ENCODE results near the gene NPIPA8.
"Not testable (repeated sequence)": the region's sequence is repeated elsewhere in the genome, so short reads cannot be mapped to it uniquely, and the experiment has no call there.

The NPIPA8 gene

GRCh38 chr16:18336636-18337035, at the start of gene NPIPA8:
NPIPA8 (minus strand) TSS chr16:18336736; CDS start chr16:18332662, 4,074 bp downstream.
- not testable (repeated sequence) for H3K36me3 ChIP-seq (ENCODE audit: control insufficient read depth in 1 of 2, insufficient read depth in 2 of 2, low read length in 2 of 2); H3K4me3 ChIP-seq (ENCODE audit: low read depth in 1 of 2, low read length in 2 of 2); H3K4me1 ChIP-seq (ENCODE audit: control insufficient read depth in 1 of 2, insufficient read depth in 2 of 2, low read length in 2 of 2); H3K27me3 ChIP-seq (ENCODE audit: low read depth, low read length); H3K27ac ChIP-seq (ENCODE audit: low read length); H3K9me3 ChIP-seq (ENCODE audit: control insufficient read depth in 1 of 2, low read length in 2 of 2)

- H3K36me3 ChIP-seq (ENCODE audit: control insufficient read depth in 1 of 2, insufficient read depth in 2 of 2, low read length in 2 of 2); H3K4me3 ChIP-seq (ENCODE audit: low read depth in 1 of 2, low read length in 2 of 2); H3K27me3 ChIP-seq (ENCODE audit: low read depth, low read length); H3K4me1 ChIP-seq (ENCODE audit: control insufficient read depth in 1 of 2, insufficient read depth in 2 of 2, low read length in 2 of 2); H3K27ac ChIP-seq (ENCODE audit: low read length); H3K9me3 ChIP-seq (ENCODE audit: control insufficient read depth in 1 of 2, low read length in 2 of 2): not testable (repeated sequence)
Measured at GRCh38 chr16:18385285-18385684, 48.7 kb upstream of the NPIPA8 start.

- not testable (repeated sequence) for H3K9me3 ChIP-seq (ENCODE audit: control insufficient read depth in 1 of 2, low read length in 2 of 2); H3K36me3 ChIP-seq (ENCODE audit: control insufficient read depth in 1 of 2, insufficient read depth in 2 of 2, low read length in 2 of 2); H3K4me3 ChIP-seq (ENCODE audit: low read depth in 1 of 2, low read length in 2 of 2); H3K4me1 ChIP-seq (ENCODE audit: control insufficient read depth in 1 of 2, insufficient read depth in 2 of 2, low read length in 2 of 2); H3K27me3 ChIP-seq (ENCODE audit: low read depth, low read length); H3K27ac ChIP-seq (ENCODE audit: low read length)
Measured at GRCh38 chr16:18384869-18385268, 48.3 kb upstream of the NPIPA8 start.

- H3K9me3 ChIP-seq (ENCODE audit: control insufficient read depth in 1 of 2, low read length in 2 of 2); H3K4me3 ChIP-seq (ENCODE audit: low read depth in 1 of 2, low read length in 2 of 2); H3K27me3 ChIP-seq (ENCODE audit: low read depth, low read length); H3K4me1 ChIP-seq (ENCODE audit: control insufficient read depth in 1 of 2, insufficient read depth in 2 of 2, low read length in 2 of 2); H3K27ac ChIP-seq (ENCODE audit: low read length); H3K36me3 ChIP-seq (ENCODE audit: control insufficient read depth in 1 of 2, insufficient read depth in 2 of 2, low read length in 2 of 2): not testable (repeated sequence)
Measured at GRCh38 chr16:18384098-18384636, 47.6 kb upstream of the NPIPA8 start.

GRCh38 chr16:18382696-18383095, 46.2 kb upstream of the NPIPA8 start:
- not testable (repeated sequence) for H3K9me3 ChIP-seq (ENCODE audit: control insufficient read depth in 1 of 2, low read length in 2 of 2); H3K27ac ChIP-seq (ENCODE audit: low read length); H3K27me3 ChIP-seq (ENCODE audit: low read depth, low read length); H3K36me3 ChIP-seq (ENCODE audit: control insufficient read depth in 1 of 2, insufficient read depth in 2 of 2, low read length in 2 of 2); H3K4me3 ChIP-seq (ENCODE audit: low read depth in 1 of 2, low read length in 2 of 2); H3K4me1 ChIP-seq (ENCODE audit: control insufficient read depth in 1 of 2, insufficient read depth in 2 of 2, low read length in 2 of 2)

GRCh38 chr16:18347742-18348141, 11.2 kb upstream of the NPIPA8 start:
- H3K9me3 ChIP-seq (ENCODE audit: control insufficient read depth in 1 of 2, low read length in 2 of 2); H3K4me3 ChIP-seq (ENCODE audit: low read depth in 1 of 2, low read length in 2 of 2); H3K27ac ChIP-seq (ENCODE audit: low read length); H3K36me3 ChIP-seq (ENCODE audit: control insufficient read depth in 1 of 2, insufficient read depth in 2 of 2, low read length in 2 of 2); H3K4me1 ChIP-seq (ENCODE audit: control insufficient read depth in 1 of 2, insufficient read depth in 2 of 2, low read length in 2 of 2); H3K27me3 ChIP-seq (ENCODE audit: low read depth, low read length): not testable (repeated sequence)

GRCh38 chr16:18346993-18347392, 10.5 kb upstream of the NPIPA8 start:
- H3K4me3 ChIP-seq (ENCODE audit: low read depth in 1 of 2, low read length in 2 of 2); H3K27ac ChIP-seq (ENCODE audit: low read length); H3K4me1 ChIP-seq (ENCODE audit: control insufficient read depth in 1 of 2, insufficient read depth in 2 of 2, low read length in 2 of 2); H3K9me3 ChIP-seq (ENCODE audit: control insufficient read depth in 1 of 2, low read length in 2 of 2); H3K36me3 ChIP-seq (ENCODE audit: control insufficient read depth in 1 of 2, insufficient read depth in 2 of 2, low read length in 2 of 2); H3K27me3 ChIP-seq (ENCODE audit: low read depth, low read length): not testable (repeated sequence)

- not testable (repeated sequence) for H3K4me1 ChIP-seq (ENCODE audit: control insufficient read depth in 1 of 2, insufficient read depth in 2 of 2, low read length in 2 of 2); H3K4me3 ChIP-seq (ENCODE audit: low read depth in 1 of 2, low read length in 2 of 2); H3K36me3 ChIP-seq (ENCODE audit: control insufficient read depth in 1 of 2, insufficient read depth in 2 of 2, low read length in 2 of 2); H3K27ac ChIP-seq (ENCODE audit: low read length); H3K9me3 ChIP-seq (ENCODE audit: control insufficient read depth in 1 of 2, low read length in 2 of 2); H3K27me3 ChIP-seq (ENCODE audit: low read depth, low read length)
Measured at GRCh38 chr16:18344634-18345033, 8.1 kb upstream of the NPIPA8 start.

GRCh38 chr16:18341986-18342385, 5.5 kb upstream of the NPIPA8 start:
- H3K36me3 ChIP-seq (ENCODE audit: control insufficient read depth in 1 of 2, insufficient read depth in 2 of 2, low read length in 2 of 2); H3K4me3 ChIP-seq (ENCODE audit: low read depth in 1 of 2, low read length in 2 of 2); H3K27ac ChIP-seq (ENCODE audit: low read length); H3K9me3 ChIP-seq (ENCODE audit: control insufficient read depth in 1 of 2, low read length in 2 of 2); H3K27me3 ChIP-seq (ENCODE audit: low read depth, low read length); H3K4me1 ChIP-seq (ENCODE audit: control insufficient read depth in 1 of 2, insufficient read depth in 2 of 2, low read length in 2 of 2): not testable (repeated sequence)

GRCh38 chr16:18341417-18341960, 5.0 kb upstream of the NPIPA8 start:
- not testable (repeated sequence) for H3K4me3 ChIP-seq (ENCODE audit: low read depth in 1 of 2, low read length in 2 of 2); H3K27ac ChIP-seq (ENCODE audit: low read length); H3K27me3 ChIP-seq (ENCODE audit: low read depth, low read length); H3K36me3 ChIP-seq (ENCODE audit: control insufficient read depth in 1 of 2, insufficient read depth in 2 of 2, low read length in 2 of 2); H3K4me1 ChIP-seq (ENCODE audit: control insufficient read depth in 1 of 2, insufficient read depth in 2 of 2, low read length in 2 of 2); H3K9me3 ChIP-seq (ENCODE audit: control insufficient read depth in 1 of 2, low read length in 2 of 2)

GRCh38 chr16:18339210-18339609, 2.7 kb upstream of the NPIPA8 start:
- H3K36me3 ChIP-seq (ENCODE audit: control insufficient read depth in 1 of 2, insufficient read depth in 2 of 2, low read length in 2 of 2); H3K4me3 ChIP-seq (ENCODE audit: low read depth in 1 of 2, low read length in 2 of 2); H3K27ac ChIP-seq (ENCODE audit: low read length); H3K27me3 ChIP-seq (ENCODE audit: low read depth, low read length); H3K9me3 ChIP-seq (ENCODE audit: control insufficient read depth in 1 of 2, low read length in 2 of 2); H3K4me1 ChIP-seq (ENCODE audit: control insufficient read depth in 1 of 2, insufficient read depth in 2 of 2, low read length in 2 of 2): not testable (repeated sequence)

GRCh38 chr16:18311811-18312210, 24.7 kb downstream of the NPIPA8 start:
- H3K27me3 ChIP-seq (ENCODE audit: low read depth, low read length); H3K27ac ChIP-seq (ENCODE audit: low read length); H3K4me1 ChIP-seq (ENCODE audit: control insufficient read depth in 1 of 2, insufficient read depth in 2 of 2, low read length in 2 of 2); H3K4me3 ChIP-seq (ENCODE audit: low read depth in 1 of 2, low read length in 2 of 2); H3K9me3 ChIP-seq (ENCODE audit: control insufficient read depth in 1 of 2, low read length in 2 of 2); H3K36me3 ChIP-seq (ENCODE audit: control insufficient read depth in 1 of 2, insufficient read depth in 2 of 2, low read length in 2 of 2): not testable (repeated sequence)
